Testis (tissue), 2 donors: Measurements from ENCODE around the gene CAVIN2.

Experiments used
- CTCF ChIP-seq, 3 experiments: fragments of 450-650 bp in 2 of 3; fragments of 200-600 bp in 1 of 3; sonication (generic) in 1 of 3; IDR thresholded peaks; one replicate each; pipeline ENCODE4 v1.5.1; 2016 to 2019; ENCODE audit warnings: antibody characterized with exemption in 3 of 3, mild to moderate bottlenecking in 2 of 3, moderate library complexity in 1 of 3
- POLR2A ChIP-seq: fragments of 450-650 bp; IDR thresholded peaks from one replicate; pipeline ENCODE4 v1.6.1; 2017; ENCODE audit warnings: antibody characterized with exemption, mild to moderate bottlenecking, moderate library complexity

GRCh38 chr2:191821078-191821477 is 25.8 kb downstream of the CAVIN2 start:
- TF ChIP-seq CTCF (IDR thresholded peaks at IDR 0.05) = no peak
- TF ChIP-seq POLR2A = no peak
